Common myeloid progenitor, CD34-positive (primary cell): ENCODE data around the gene LTBP3.

Experiments
- CTCF ChIA-PET: fragments of 350-600 bp; sonication (Branson Sonifier 250); formaldehyde crosslinking; loops from one replicate; lab custom pipeline; 2021; ENCODE audit warnings: antibody characterized with exemption; lab: Charles Lee
- POLR2A ChIA-PET: fragments of 350-600 bp; sonication (Branson Sonifier 250); formaldehyde crosslinking; loops from one replicate; lab custom pipeline; 2021; ENCODE audit warnings: antibody characterized with exemption; lab: Charles Lee
- DNase-seq, 3 donors: peaks; one replicate each; pipeline versions ENCODE4 v3.0.0 to v3.0.0-alpha.2; 2013
- H3K27ac ChIP-seq, 2 experiments: 1 replicate in 1 of 2; 2 replicates in 1 of 2; pipeline ENCODE4 v1.7.0; 2013; ENCODE audit warnings: inconsistent platforms in 2 of 2, low read length in 2 of 2, mild to moderate bottlenecking in 2 of 2, low read depth in 1 of 2, moderate library complexity in 1 of 2; ENCODE audit not compliant: severe bottlenecking in 2 of 2, insufficient read depth in 1 of 2, poor library complexity in 1 of 2
- H3K27me3 ChIP-seq, 5 experiments: replicated peaks in 2 of 5; 1 replicate in 3 of 5; 2 replicates in 2 of 5; pipeline versions ENCODE4 v1.6.1 to v1.7.0; 2013; ENCODE audit warnings: low read length in 4 of 5, mild to moderate bottlenecking in 2 of 5, moderate library complexity in 2 of 5, inconsistent platforms in 1 of 5; ENCODE audit not compliant: insufficient read depth in 5 of 5, control insufficient read depth in 4 of 5
- H3K36me3 ChIP-seq, 4 experiments: 1 replicate in 2 of 4; 2 replicates in 2 of 4; pipeline versions ENCODE4 v1.6.1 to v1.7.0; 2013; ENCODE audit warnings: low read length in 3 of 4, control low read depth in 1 of 4, mild to moderate bottlenecking in 1 of 4; ENCODE audit not compliant: control insufficient read depth in 4 of 4, insufficient read depth in 4 of 4
- H3K4me1 ChIP-seq, 4 experiments: 1 replicate in 3 of 4; 2 replicates in 1 of 4; pipeline versions ENCODE4 v1.6.1 to v1.7.1; 2013; ENCODE audit warnings: low read length in 3 of 4, mild to moderate bottlenecking in 3 of 4, control low read depth in 1 of 4, inconsistent platforms in 1 of 4, moderate library complexity in 1 of 4; ENCODE audit not compliant: control insufficient read depth in 4 of 4, insufficient read depth in 4 of 4; ENCODE audit errors: control extremely low read depth in 1 of 4
- H3K4me3 ChIP-seq, 7 experiments: 1 replicate in 4 of 7; 2 replicates in 3 of 7; pipeline versions ENCODE4 v1.5.1 to v1.7.0; 2013; ENCODE audit warnings: mild to moderate bottlenecking in 7 of 7, low read length in 6 of 7, moderate library complexity in 6 of 7, inconsistent platforms in 2 of 7, low read depth in 2 of 7, control low read depth in 1 of 7; ENCODE audit not compliant: insufficient read depth in 4 of 7, control insufficient read depth in 1 of 7; ENCODE audit errors: extremely low read depth in 1 of 7
- H3K9me3 ChIP-seq, 5 experiments: 1 replicate in 4 of 5; 2 replicates in 1 of 5; pipeline versions ENCODE4 v1.6.1 to v1.7.1; 2013; ENCODE audit warnings: low read length in 4 of 5, mild to moderate bottlenecking in 2 of 5, inconsistent platforms in 1 of 5, low read depth in 1 of 5, moderate library complexity in 1 of 5; ENCODE audit not compliant: control insufficient read depth in 4 of 5, insufficient read depth in 2 of 5; ENCODE audit errors: control extremely low read depth in 1 of 5
- WGBS: methylation state at CpG from one replicate; pipeline ENCODE4 v1.1.5; 2013; ENCODE audit not compliant: insufficient coverage; 5-methylcytosine and 5-hydroxymethylcytosine counted together

LTBP3 gene

GRCh38 chr11:65556470-65557279, 1.5 kb downstream of the LTBP3 start:
- H3K27me3 ChIP-seq, result no peaks in the 10 kb centered on the region
- ChIA-PET POLR2A (interaction anchor here (0.6 to 0.8 kb wide), 2 partner anchors 14 to 95 kb away, joined by 3 to 6 read pairs; partner anchors contain the start of gene ZNRD2), CTCF (interaction anchor here (0.9 to 3.1 kb wide), 7 partner anchors 9 to 48 kb away, joined by 3 to 14 read pairs (median 4); no protein-coding TSS in a partner anchor)
- peaks cover 0 to 84% (median 77%) of the 10 kb centered on the region in 4 experiments for H3K4me1 ChIP-seq
- WGBS, result 78% methylated on average over 7 of the region's 12 CpGs
- DNase-seq, result no peak
- H3K9me3 ChIP-seq, result no peaks in the 10 kb centered on the region
- peaks cover 0 to 3% (median 2%) of the 10 kb centered on the region in 4 experiments for H3K36me3 ChIP-seq
- peak overlapping the region in 1 of 2 experiments; percentile 66 for H3K27ac ChIP-seq
- H3K4me3 ChIP-seq, result peak overlapping the region in 4 of 7 experiments; percentile 44 to 81 (median 70)

- DNase-seq, result peak in 2 of 3 donors; percentile 52 to 64
- ChIA-PET CTCF (interaction anchor here (1.4 to 3.1 kb wide), 3 partner anchors 14 to 16 kb away, joined by 4 to 14 read pairs (median 6); no protein-coding TSS in a partner anchor), POLR2A (interaction anchor here (0.6 kb wide), 1 partner anchor 94 kb away, joined by 6 read pairs; no protein-coding TSS in a partner anchor)
- Histone ChIP-seq H3K9me3 (no peaks in the 10 kb centered on the region), H3K27ac (no peak overlapping the region), H3K27me3 (no peaks in the 10 kb centered on the region), H3K4me1 (peaks cover 0 to 83% (median 75%) of the 10 kb centered on the region in 4 experiments), H3K36me3 (peaks cover 2 to 11% (median 5%) of the 10 kb centered on the region in 4 experiments), H3K4me3 (peak overlapping the region in 1 of 7 experiments; percentile 19)
- 83% methylated on average over 2 of the region's 6 CpGs for WGBS
These were observed 2.4 kb downstream of the LTBP3 start for GRCh38 chr11:65555693-65556231.

GRCh38 chr11:65554842-65555430, 3.2 kb downstream of the LTBP3 start:
- Histone ChIP-seq H3K4me3 (no peak overlapping the region), H3K27ac (no peak overlapping the region)
- WGBS, result 96% methylated on average over 4 of the region's 4 CpGs

GRCh38 chr11:65554057-65554818, 3.9 kb downstream of the LTBP3 start:
- Histone ChIP-seq H3K27me3 (no peaks in the 10 kb centered on the region), H3K9me3 (no peaks in the 10 kb centered on the region), H3K36me3 (peaks cover 2 to 14% (median 8%) of the 10 kb centered on the region in 4 experiments), H3K4me3 (peak overlapping the region in 3 of 7 experiments; percentile 33 to 36 (median 33)), H3K27ac (peak overlapping the region in 1 of 2 experiments; percentile 43), H3K4me1 (peaks cover 0 to 70% (median 68%) of the 10 kb centered on the region in 4 experiments)
- 86% methylated on average over 18 of the region's 27 CpGs for WGBS
- ChIA-PET POLR2A (no interaction called here), CTCF (interaction anchor here (0.7 to 3.5 kb wide), 5 partner anchors 13 to 33 kb away, joined by 3 to 23 read pairs (median 9); partner anchors contain the start of gene FAM89B)
- no peak for DNase-seq

More at GRCh38 chr11:65554842-65555430, 3.2 kb downstream of the LTBP3 start:
- peaks cover 0 to 75% (median 72%) of the 10 kb centered on the region in 4 experiments for H3K4me1 ChIP-seq
- no peaks in the 10 kb centered on the region for H3K9me3 ChIP-seq
- H3K36me3 ChIP-seq, result peaks cover 2 to 12% (median 6%) of the 10 kb centered on the region in 4 experiments
- POLR2A ChIA-PET, result no interaction called here
- DNase-seq, result no peak
- H3K27me3 ChIP-seq, result no peaks in the 10 kb centered on the region
- CTCF ChIA-PET, result interaction anchor here (0.7 to 3.1 kb wide), 3 partner anchors 14 to 34 kb away, joined by 3 to 14 read pairs (median 4); no protein-coding TSS in a partner anchor

- Histone ChIP-seq H3K4me3 (peak overlapping the region in 3 of 7 experiments; percentile 33 to 36 (median 33)), H3K4me1 (peaks cover 2 to 70% (median 66%) of the 10 kb centered on the region in 4 experiments), H3K27me3 (no peaks in the 10 kb centered on the region), H3K9me3 (no peaks in the 10 kb centered on the region), H3K27ac (peak overlapping the region in 1 of 2 experiments; percentile 43), H3K36me3 (peaks cover 2 to 14% (median 10%) of the 10 kb centered on the region in 4 experiments)
- 56% methylated on average over 19 of the region's 37 CpGs for WGBS
- POLR2A ChIA-PET, result interaction anchor here (0.6 to 2.1 kb wide), 3 partner anchors 13 to 114 kb away, joined by 3 to 13 read pairs (median 3); partner anchors contain the start of gene FAM89B
- peak; percentile 90 to 97 (median 95) for DNase-seq
- CTCF ChIA-PET, result interaction anchor here (0.7 to 3.5 kb wide), 6 partner anchors 9 to 35 kb away, joined by 3 to 23 read pairs (median 15); partner anchors contain the start of genes EHBP1L1 and FAM89B
These were observed 4.7 kb downstream of the LTBP3 start for GRCh38 chr11:65553301-65554001.
